Activated CD8-positive, alpha-beta T cell treated with anti-CD3 and anti-CD28 coated beads, Interleukin-2, amount 10 ng/mL, durations not matched to agents 7 days and 5 days (primary cell): Measurements from ENCODE around the gene IDE. TPM values are rescaled to one million over a fixed set of nuclear protein-coding genes. Genes with fewer than 3 reads are reported as not detected.
"Not testable (repeated sequence)": the region's sequence is repeated elsewhere in the genome, so short reads cannot be mapped to it uniquely, and the experiment has no call there.

Source experiments
- ATAC-seq: fragments of 150-1000 bp; cut with Tn5 transposase; one replicate; pipeline ENCODE4 v1.10.0; 2021; ENCODE audit warnings: moderate library complexity
- CTCF ChIA-PET: fragments of 350-600 bp; sonication (Branson Sonifier 250); formaldehyde crosslinking; loops from one replicate; lab custom pipeline; 2021; ENCODE audit warnings: antibody characterized with exemption; lab: Charles Lee
- POLR2A ChIA-PET: fragments of 350-600 bp; sonication (Branson Sonifier 250); formaldehyde crosslinking; loops from one replicate; lab custom pipeline; 2021; ENCODE audit warnings: antibody characterized with exemption; lab: Charles Lee
- DNase-seq: peaks from one replicate; pipeline ENCODE4 v3.0.0-alpha.2; 2020
- H3K27ac Mint-ChIP-seq: one replicate; pipeline ENCODE4 v1.8.0; 2021; ENCODE audit warnings: mild to moderate bottlenecking, mixed read lengths
- H3K27me3 Mint-ChIP-seq: one replicate; pipeline ENCODE4 v1.8.0; 2021; ENCODE audit warnings: low read depth, mixed read lengths
- H3K36me3 Mint-ChIP-seq: one replicate; pipeline ENCODE4 v1.8.0; 2021; ENCODE audit warnings: low read depth, mixed read lengths
- H3K4me1 Mint-ChIP-seq: one replicate; pipeline ENCODE4 v1.8.0; 2021; ENCODE audit warnings: low read depth, mixed read lengths
- H3K4me3 Mint-ChIP-seq: one replicate; pipeline ENCODE4 v1.8.0; 2021; ENCODE audit warnings: mild to moderate bottlenecking, mixed read lengths
- H3K9me3 Mint-ChIP-seq: one replicate; pipeline ENCODE4 v1.8.0; 2022; ENCODE audit warnings: mixed read lengths; ENCODE audit not compliant: insufficient read depth
- total RNA-seq, 2 experiments: library from RNA; stranded (reverse); gene quantifications; one replicate each; pipeline ENCODE4 v1.2.3, GENCODE V29; 2021

Gene IDE
- total RNA-seq, 2 experiments from 2014 or later: 12.5 to 13.4 TPM

GRCh38 chr10:92483539-92483938, 90.4 kb downstream of the IDE start:
- Mint-ChIP-seq H3K9me3 (no peaks in the 10 kb centered on the region), H3K27ac (no peak overlapping the region), H3K4me1 (no peaks in the 10 kb centered on the region), H3K36me3 (peaks cover 8% of the 10 kb centered on the region), H3K4me3 (no peak overlapping the region), H3K27me3 (no peaks in the 10 kb centered on the region)
- ATAC-seq: no peak
- CTCF ChIA-PET: no interaction called here
- DNase-seq: no peak
- POLR2A ChIA-PET: interaction anchor here (0.7 kb wide), 1 partner anchor 671 kb away, joined by 3 read pairs; no protein-coding TSS in a partner anchor

- no peaks in the 10 kb centered on the region for H3K27me3 Mint-ChIP-seq
- CTCF ChIA-PET: no interaction called here
- H3K36me3 Mint-ChIP-seq: peaks cover 1% of the 10 kb centered on the region
- H3K4me1 Mint-ChIP-seq: no peaks in the 10 kb centered on the region
- H3K27ac Mint-ChIP-seq: no peak overlapping the region
- no peak for ATAC-seq
- no peaks in the 10 kb centered on the region for H3K9me3 Mint-ChIP-seq
- DNase-seq: no peak
- POLR2A ChIA-PET: no interaction called here
- no peak overlapping the region for H3K4me3 Mint-ChIP-seq
These were observed 93.5 kb downstream of the IDE start for GRCh38 chr10:92480413-92480812.

GRCh38 chr10:92479547-92479946, 94.3 kb downstream of the IDE start:
- no peak overlapping the region for H3K27ac Mint-ChIP-seq
- ChIA-PET CTCF (interaction anchor here (0.7 to 1.2 kb wide), 2 partner anchors 95 to 507 kb away, joined by 3 read pairs; no protein-coding TSS in a partner anchor), POLR2A (interaction anchor here (0.7 kb wide), 1 partner anchor 662 kb away, joined by 3 read pairs; no protein-coding TSS in a partner anchor)
- no peak for ATAC-seq
- no peaks in the 10 kb centered on the region for H3K27me3 Mint-ChIP-seq
- H3K4me3 Mint-ChIP-seq: no peak overlapping the region
- H3K36me3 Mint-ChIP-seq: no peaks in the 10 kb centered on the region
- H3K4me1 Mint-ChIP-seq: no peaks in the 10 kb centered on the region
- no peak for DNase-seq
- no peaks in the 10 kb centered on the region for H3K9me3 Mint-ChIP-seq

- no peak overlapping the region for H3K27ac Mint-ChIP-seq
- no peaks in the 10 kb centered on the region for H3K4me1 Mint-ChIP-seq
- POLR2A ChIA-PET: no interaction called here
- H3K36me3 Mint-ChIP-seq: no peaks in the 10 kb centered on the region
- no peak for DNase-seq
- H3K9me3 Mint-ChIP-seq: no peaks in the 10 kb centered on the region
- ATAC-seq: no peak
- no peaks in the 10 kb centered on the region for H3K27me3 Mint-ChIP-seq
- CTCF ChIA-PET: interaction anchor here (0.6 to 1.3 kb wide), 3 partner anchors 45 to 96 kb away, joined by 3 read pairs; no protein-coding TSS in a partner anchor
- no peak overlapping the region for H3K4me3 Mint-ChIP-seq
These were observed 95.4 kb downstream of the IDE start for GRCh38 chr10:92478536-92478935.

DNA sequence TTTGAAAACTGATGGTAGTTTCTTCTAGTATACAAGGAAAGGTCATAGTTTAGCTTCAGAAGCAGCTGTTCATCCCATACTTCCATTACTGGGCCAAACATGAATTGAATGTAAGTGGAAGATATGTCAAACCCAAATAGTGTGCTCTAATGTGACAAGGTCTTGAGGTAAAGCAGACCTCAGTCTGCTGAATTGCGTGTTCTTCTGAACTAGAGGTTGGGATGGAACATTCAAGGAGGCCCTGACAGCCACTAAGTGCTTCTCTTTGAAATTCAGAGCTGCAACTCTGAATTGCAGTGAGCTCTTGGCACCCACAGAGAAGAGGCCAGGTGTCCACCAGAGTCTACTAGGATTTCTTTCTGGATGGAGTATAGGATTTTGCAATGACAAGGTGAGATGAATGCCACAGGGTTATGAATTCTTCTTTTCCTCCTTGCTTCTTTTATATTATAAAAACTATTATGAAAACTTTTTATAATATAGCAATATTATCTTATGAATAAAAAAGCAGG, 98.5 kb downstream of the IDE start:
- ATAC-seq (no peak), DNase-seq (no peak)
- H3K4me3 Mint-ChIP-seq: no peak overlapping the region
- no peak overlapping the region for H3K27ac Mint-ChIP-seq
- H3K36me3 Mint-ChIP-seq: no peaks in the 10 kb centered on the region
- H3K27me3 Mint-ChIP-seq: no peaks in the 10 kb centered on the region
- CTCF ChIA-PET: interaction anchor here (1.4 kb wide), 1 partner anchor 23 kb away, joined by 3 read pairs; no protein-coding TSS in a partner anchor
- no peaks in the 10 kb centered on the region for H3K9me3 Mint-ChIP-seq
- no peaks in the 10 kb centered on the region for H3K4me1 Mint-ChIP-seq
- POLR2A ChIA-PET: interaction anchor here (0.6 kb wide), 1 partner anchor 194 kb away, joined by 3 read pairs; no protein-coding TSS in a partner anchor

DNA sequence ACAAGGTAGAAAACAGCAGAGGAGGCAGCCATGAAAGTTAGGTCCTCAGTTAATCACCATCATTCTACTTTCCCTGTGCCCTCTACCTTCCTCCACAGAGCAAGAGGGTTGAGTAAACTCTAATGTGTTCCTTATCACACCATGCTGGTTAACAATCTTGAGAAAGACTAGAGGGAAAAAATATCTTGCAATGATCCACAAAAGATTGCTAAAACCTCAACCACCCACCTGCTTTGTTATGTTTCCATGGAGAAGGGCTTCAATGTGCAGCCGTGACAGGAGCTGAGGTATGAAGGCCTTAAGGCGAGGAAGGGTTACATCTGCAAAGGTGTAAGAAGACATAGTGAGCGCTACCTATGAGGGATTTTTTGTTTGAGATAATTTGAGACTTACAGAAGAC, 103.9 kb downstream of the IDE start:
- no peak overlapping the region for H3K27ac Mint-ChIP-seq
- peaks cover 2% of the 10 kb centered on the region for H3K36me3 Mint-ChIP-seq
- no peak overlapping the region for H3K4me3 Mint-ChIP-seq
- ATAC-seq (no peak), DNase-seq (no peak)
- CTCF ChIA-PET: interaction anchor here (1.2 kb wide), 1 partner anchor 11 kb away, joined by 3 read pairs; no protein-coding TSS in a partner anchor
- H3K27me3 Mint-ChIP-seq: no peaks in the 10 kb centered on the region
- POLR2A ChIA-PET: no interaction called here
- no peaks in the 10 kb centered on the region for H3K9me3 Mint-ChIP-seq
- H3K4me1 Mint-ChIP-seq: no peaks in the 10 kb centered on the region

DNA sequence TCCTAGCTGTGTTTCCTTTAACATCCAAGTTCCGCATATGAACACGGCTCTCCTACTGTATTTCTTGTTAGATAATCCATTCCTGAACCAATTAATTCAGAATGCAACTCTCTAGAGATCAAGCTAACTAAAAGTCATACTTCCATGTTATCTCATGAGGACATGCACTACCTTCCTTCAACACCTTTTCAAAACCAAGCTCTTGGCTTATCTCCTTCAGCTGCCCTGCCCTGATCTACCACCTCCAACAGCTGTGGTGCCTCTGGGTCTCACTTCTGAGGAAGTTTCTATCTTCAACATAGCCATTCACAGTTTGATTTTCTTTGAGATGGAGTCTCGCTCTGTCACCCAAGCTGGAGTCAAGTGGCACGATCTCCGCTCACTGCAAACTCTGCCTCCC, 109.5 kb downstream of the IDE start:
- no peaks in the 10 kb centered on the region for H3K27me3 Mint-ChIP-seq
- CTCF ChIA-PET: interaction anchor here (1.3 kb wide), 1 partner anchor 110 kb away, joined by 4 read pairs; no protein-coding TSS in a partner anchor
- no peak for DNase-seq
- POLR2A ChIA-PET: no interaction called here
- H3K36me3 Mint-ChIP-seq: peaks cover 8% of the 10 kb centered on the region
- peaks cover 5% of the 10 kb centered on the region for H3K4me1 Mint-ChIP-seq
- H3K27ac Mint-ChIP-seq: peak overlapping the region; percentile 8
- ATAC-seq: no peak
- no peak overlapping the region for H3K4me3 Mint-ChIP-seq
- no peaks in the 10 kb centered on the region for H3K9me3 Mint-ChIP-seq

- Mint-ChIP-seq H3K4me1 (peaks cover 5% of the 10 kb centered on the region), H3K9me3 (no peaks in the 10 kb centered on the region), H3K36me3 (peaks cover 8% of the 10 kb centered on the region), H3K27ac (no peak overlapping the region), H3K4me3 (no peak overlapping the region), H3K27me3 (no peaks in the 10 kb centered on the region)
- ChIA-PET CTCF (interaction anchor here (1.3 kb wide), 1 partner anchor 111 kb away, joined by 4 read pairs; no protein-coding TSS in a partner anchor), POLR2A (no interaction called here)
- no peak for DNase-seq
- ATAC-seq: no peak
These were observed 110.3 kb downstream of the IDE start for GRCh38 chr10:92463582-92463981.

GRCh38 chr10:92454955-92455354, 118.9 kb downstream of the IDE start:
- H3K4me1 Mint-ChIP-seq, H3K27me3 Mint-ChIP-seq, ATAC-seq, DNase-seq, H3K27ac Mint-ChIP-seq, POLR2A ChIA-PET, H3K4me3 Mint-ChIP-seq, H3K36me3 Mint-ChIP-seq, H3K9me3 Mint-ChIP-seq, CTCF ChIA-PET: not testable (repeated sequence)

GRCh38 chr10:92452313-92452712, 121.6 kb downstream of the IDE start:
- Mint-ChIP-seq H3K27me3 (no peaks in the 10 kb centered on the region), H3K27ac (no peak overlapping the region), H3K9me3 (no peaks in the 10 kb centered on the region), H3K4me3 (no peak overlapping the region), H3K36me3 (no peaks in the 10 kb centered on the region), H3K4me1 (peaks cover 8% of the 10 kb centered on the region)
- DNase-seq (no peak), ATAC-seq (no peak)
- ChIA-PET CTCF (interaction anchor here (1.2 to 1.6 kb wide), 2 partner anchors 24 to 65 kb away, joined by 3 read pairs; no protein-coding TSS in a partner anchor), POLR2A (no interaction called here)

DNA sequence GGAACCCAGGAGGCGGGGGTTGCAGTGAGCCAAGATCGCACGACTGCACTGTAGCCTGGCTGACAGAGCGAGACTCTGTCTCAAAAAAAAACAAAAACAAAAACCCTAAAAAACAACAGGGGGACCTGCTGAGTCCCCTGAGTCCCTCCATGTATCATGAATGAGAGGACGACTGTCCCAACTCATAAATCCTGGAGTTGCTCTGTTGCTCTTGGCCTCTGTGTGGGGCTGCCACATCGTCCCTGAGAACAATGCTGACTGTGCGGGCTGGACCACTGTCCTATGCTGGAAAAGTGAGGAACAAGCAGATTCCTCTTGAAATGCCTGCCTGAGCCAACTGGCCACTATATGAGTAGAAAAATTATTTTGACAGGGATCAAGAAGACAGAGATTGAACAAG, 122.5 kb downstream of the IDE start:
- no peak for ATAC-seq
- Mint-ChIP-seq H3K4me1 (peaks cover 8% of the 10 kb centered on the region), H3K36me3 (no peaks in the 10 kb centered on the region), H3K4me3 (no peak overlapping the region), H3K9me3 (no peaks in the 10 kb centered on the region), H3K27ac (no peak overlapping the region), H3K27me3 (no peaks in the 10 kb centered on the region)
- ChIA-PET POLR2A (no interaction called here), CTCF (no interaction called here)
- DNase-seq: no peak

DNA sequence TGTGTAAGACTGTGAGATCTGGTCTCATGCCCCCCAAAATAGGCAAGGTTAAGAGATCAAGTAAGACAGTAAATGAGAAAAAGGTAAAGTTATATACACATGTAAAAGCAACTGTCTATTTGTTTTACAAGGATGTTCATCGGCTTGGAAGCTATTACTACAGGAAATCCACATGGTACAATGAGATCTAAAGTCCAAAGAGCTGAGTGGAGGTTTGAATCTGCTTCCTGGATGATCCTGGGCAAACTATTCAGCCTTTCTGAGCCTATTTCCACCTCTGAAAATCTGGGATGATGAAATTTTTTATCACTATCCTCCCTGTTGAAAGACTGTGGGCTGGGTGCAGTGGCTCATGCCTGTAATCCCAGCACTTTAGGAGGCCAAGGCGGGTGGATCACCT, 123.0 kb downstream of the IDE start:
- POLR2A ChIA-PET: no interaction called here
- no peak overlapping the region for H3K27ac Mint-ChIP-seq

More for the DNA sequence above, 123.0 kb downstream of the IDE start:
- Mint-ChIP-seq H3K27me3 (no peaks in the 10 kb centered on the region), H3K9me3 (no peaks in the 10 kb centered on the region), H3K36me3 (no peaks in the 10 kb centered on the region), H3K4me1 (peaks cover 8% of the 10 kb centered on the region), H3K4me3 (no peak overlapping the region)
- ATAC-seq (no peak), DNase-seq (no peak)
- CTCF ChIA-PET: no interaction called here
